ENCODE measurements around the gene SLC12A7.

DNA sequence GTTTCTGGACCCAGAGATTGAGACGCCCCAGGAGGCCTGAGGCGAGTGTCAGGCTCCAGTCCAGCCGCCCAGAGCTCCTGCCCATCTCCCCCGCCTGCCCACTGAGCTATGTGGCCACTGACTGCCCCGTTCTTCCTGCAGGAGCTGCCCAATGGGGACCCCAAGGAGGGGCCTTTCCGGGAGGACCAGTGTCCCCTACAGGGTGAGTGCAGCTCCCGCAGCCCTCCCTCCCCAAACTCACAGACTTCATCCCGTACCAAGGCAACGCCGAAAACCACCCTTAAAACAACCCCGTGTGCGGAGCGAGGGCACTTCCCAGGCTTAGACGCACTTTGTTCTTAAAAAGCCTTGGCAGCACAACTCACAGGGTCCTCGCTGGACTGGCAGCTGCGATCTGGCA, 79.9 kb downstream of the SLC12A7 start:
- TF ChIP-seq, protein P1, sequence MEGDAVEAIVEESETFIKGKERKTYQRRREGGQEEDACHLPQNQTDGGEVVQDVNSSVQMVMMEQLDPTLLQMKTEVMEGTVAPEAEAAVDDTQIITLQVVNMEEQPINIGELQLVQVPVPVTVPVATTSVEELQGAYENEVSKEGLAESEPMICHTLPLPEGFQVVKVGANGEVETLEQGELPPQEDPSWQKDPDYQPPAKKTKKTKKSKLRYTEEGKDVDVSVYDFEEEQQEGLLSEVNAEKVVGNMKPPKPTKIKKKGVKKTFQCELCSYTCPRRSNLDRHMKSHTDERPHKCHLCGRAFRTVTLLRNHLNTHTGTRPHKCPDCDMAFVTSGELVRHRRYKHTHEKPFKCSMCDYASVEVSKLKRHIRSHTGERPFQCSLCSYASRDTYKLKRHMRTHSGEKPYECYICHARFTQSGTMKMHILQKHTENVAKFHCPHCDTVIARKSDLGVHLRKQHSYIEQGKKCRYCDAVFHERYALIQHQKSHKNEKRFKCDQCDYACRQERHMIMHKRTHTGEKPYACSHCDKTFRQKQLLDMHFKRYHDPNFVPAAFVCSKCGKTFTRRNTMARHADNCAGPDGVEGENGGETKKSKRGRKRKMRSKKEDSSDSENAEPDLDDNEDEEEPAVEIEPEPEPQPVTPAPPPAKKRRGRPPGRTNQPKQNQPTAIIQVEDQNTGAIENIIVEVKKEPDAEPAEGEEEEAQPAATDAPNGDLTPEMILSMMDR (IDR thresholded peaks at IDR 0.05), result no peak
- TF ChIP-seq POLR2A (IDR thresholded peaks at IDR 0.05), result no peak

All from heart left ventricle (tissue), 13 donors.